Neuron (in vitro differentiated cells): ENCODE results near the gene GNGT2.

Experiments
- H2AFZ ChIP-seq: one replicate; pipeline ENCODE4 v1.6.1; 2013; ENCODE audit warnings: low read depth, mild to moderate bottlenecking, inconsistent platforms, low read length, moderate library complexity
- H3K27me3 ChIP-seq: one replicate; pipeline ENCODE4 v1.6.1; 2013; ENCODE audit warnings: low read length; ENCODE audit not compliant: insufficient read depth
- H3K36me3 ChIP-seq: one replicate; pipeline ENCODE4 v1.6.1; 2013; ENCODE audit warnings: low read length; ENCODE audit not compliant: insufficient read depth
- H3K4me1 ChIP-seq: one replicate; pipeline ENCODE4 v1.6.1; 2013; ENCODE audit warnings: low read length; ENCODE audit not compliant: insufficient read depth
- H3K4me3 ChIP-seq: 2 replicates; pipeline ENCODE4 v1.5.1; 2013; ENCODE audit warnings: mild to moderate bottlenecking, low read length, moderate library complexity
- H3K9me3 ChIP-seq: one replicate; pipeline ENCODE4 v1.6.1; 2013; ENCODE audit warnings: low read length

Gene GNGT2

DNA sequence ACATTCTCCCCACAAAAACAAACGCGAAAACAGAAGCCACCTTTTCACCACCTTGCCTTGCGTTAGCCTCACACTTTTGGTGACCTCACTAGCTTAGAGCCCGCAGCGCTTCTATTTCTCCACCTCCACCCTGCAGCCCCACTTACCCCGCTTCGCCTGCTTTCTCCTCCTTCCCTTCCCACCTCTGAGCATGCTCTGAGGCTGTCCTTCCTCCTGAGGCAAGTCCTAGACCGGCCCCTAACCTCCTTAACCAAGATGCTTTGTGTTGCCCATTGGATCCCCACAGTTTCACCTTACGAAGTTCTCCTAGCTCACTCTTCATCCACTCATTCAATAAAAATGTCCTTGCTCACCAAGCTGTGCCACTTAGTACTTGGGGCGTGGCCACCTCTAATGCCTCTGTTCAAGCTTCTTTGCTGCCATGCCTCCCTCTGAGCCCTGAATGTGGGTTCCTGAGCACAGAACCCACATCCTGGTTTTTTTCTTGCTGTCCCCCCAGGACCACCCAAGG is 1.3 kb downstream of the GNGT2 start:
- no peak overlapping the region for H2AFZ ChIP-seq
- no peaks in the 10 kb centered on the region for H3K9me3 ChIP-seq
- H3K36me3 ChIP-seq: no peaks in the 10 kb centered on the region
- no peaks in the 10 kb centered on the region for H3K4me1 ChIP-seq
- no peak overlapping the region for H3K4me3 ChIP-seq
- H3K27me3 ChIP-seq: peaks cover 18% of the 10 kb centered on the region

DNA sequence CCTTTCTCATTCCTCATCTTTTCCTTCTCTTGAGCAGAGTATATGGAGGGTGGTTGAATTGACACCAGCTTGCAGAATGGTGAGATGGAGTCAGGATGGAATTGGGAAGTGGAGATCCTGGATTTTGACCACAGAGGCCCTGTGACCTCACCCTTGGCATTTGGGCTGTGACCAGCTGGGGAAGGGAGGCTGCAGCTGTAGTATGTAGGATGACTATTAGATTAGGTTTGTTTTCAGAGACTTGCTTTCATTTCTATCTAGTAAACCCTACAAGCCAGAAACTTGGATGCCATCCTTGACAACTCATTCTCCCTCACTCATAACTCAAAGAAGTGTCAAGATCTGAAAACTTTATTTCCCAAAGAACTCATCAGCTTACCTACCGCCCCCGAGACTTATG is 5.9 kb downstream of the GNGT2 start:
- no peaks in the 10 kb centered on the region for H3K36me3 ChIP-seq
- H3K9me3 ChIP-seq: no peaks in the 10 kb centered on the region
- peaks cover 18% of the 10 kb centered on the region for H3K27me3 ChIP-seq
- H2AFZ ChIP-seq: no peak overlapping the region
- no peaks in the 10 kb centered on the region for H3K4me1 ChIP-seq
- no peak overlapping the region for H3K4me3 ChIP-seq

DNA sequence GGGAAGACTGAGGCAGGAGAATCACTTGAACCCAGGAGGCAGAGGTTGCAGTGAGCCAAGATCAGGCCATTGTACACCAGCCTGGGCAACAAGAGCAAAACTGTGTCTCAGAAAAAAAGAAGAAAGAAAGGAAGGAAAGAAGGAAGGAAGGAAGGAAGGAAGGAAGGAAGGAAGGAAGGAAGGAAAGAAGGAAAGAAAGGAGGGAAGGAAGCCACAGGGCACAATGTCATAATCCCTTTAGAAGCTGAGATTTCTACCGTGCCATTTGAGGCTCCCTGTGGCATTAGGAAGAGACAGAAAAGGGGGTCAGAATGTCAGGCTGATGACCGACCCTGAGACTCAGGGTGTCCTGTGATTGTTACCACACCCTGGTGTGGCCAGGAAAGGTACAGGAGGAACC is 6.6 kb downstream of the GNGT2 start:
- no peak overlapping the region for H3K4me3 ChIP-seq

DNA sequence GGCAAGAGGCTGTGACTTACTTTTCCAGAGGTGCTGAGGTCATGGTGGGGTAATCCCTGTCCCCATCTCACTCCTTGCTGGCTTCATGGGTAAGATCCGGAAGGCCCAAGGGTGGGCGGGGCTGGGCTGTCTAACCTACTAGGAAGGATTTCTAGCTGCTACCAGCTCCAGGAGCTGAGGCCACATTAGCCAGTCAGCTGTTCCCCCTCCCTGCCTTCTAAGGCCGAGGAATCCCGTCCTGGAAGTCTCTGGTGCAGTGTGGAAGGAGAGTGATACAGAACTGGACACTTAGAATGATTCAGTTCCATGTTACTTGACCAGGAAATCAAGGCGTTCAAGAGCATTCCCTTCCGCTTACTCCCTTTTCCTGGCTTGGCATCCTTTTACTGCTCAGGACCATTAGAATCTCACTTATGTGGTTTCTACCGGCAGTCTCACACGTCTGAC is 8.9 kb downstream of the GNGT2 start:
- Histone ChIP-seq H3K4me3 (no peak overlapping the region), H3K9me3 (no peaks in the 10 kb centered on the region), H3K27me3 (peaks cover 11% of the 10 kb centered on the region), H3K4me1 (no peaks in the 10 kb centered on the region), H3K36me3 (no peaks in the 10 kb centered on the region), H2AFZ (no peak overlapping the region)

More for the DNA sequence above, 6.6 kb downstream of the GNGT2 start:
- Histone ChIP-seq H3K9me3 (no peaks in the 10 kb centered on the region), H3K27me3 (peaks cover 12% of the 10 kb centered on the region), H3K36me3 (no peaks in the 10 kb centered on the region), H3K4me1 (no peaks in the 10 kb centered on the region), H2AFZ (no peak overlapping the region)

DNA sequence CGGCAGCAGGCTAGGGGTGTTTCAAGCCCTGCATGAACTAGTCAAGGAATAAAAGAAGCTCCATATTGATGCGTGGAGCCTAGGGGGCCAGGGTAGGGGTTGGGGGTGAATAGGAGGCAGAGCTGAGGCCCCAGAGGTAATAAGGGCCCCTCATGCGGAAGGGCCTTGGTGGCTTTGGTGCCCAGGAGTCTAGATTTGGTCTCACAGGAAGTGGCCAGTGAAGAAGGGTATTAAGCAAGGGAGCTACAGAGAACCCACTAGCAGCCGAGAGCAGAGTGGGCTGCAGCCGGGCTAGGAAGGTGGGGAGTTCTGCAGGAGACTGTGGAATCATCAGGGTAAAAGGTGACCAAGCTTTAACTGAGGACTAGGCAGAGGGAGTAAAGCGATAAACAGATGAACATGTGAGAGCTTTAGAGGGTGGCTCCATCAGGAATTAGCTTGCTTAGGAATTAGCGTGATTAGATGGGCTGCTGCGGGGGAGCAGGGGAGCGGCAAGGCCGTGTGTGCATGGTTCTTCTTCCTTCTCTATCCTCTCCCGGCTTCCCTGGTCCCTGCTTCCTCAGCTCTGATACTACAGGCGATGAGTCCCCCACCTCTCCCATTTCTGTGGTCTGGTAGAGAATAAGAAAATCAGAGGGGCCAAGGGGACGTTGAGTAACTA is 9.8 kb downstream of the GNGT2 start:
- Histone ChIP-seq H3K4me1 (no peaks in the 10 kb centered on the region), H3K4me3 (no peak overlapping the region), H2AFZ (no peak overlapping the region), H3K9me3 (no peaks in the 10 kb centered on the region), H3K36me3 (no peaks in the 10 kb centered on the region), H3K27me3 (peaks cover 11% of the 10 kb centered on the region)

DNA sequence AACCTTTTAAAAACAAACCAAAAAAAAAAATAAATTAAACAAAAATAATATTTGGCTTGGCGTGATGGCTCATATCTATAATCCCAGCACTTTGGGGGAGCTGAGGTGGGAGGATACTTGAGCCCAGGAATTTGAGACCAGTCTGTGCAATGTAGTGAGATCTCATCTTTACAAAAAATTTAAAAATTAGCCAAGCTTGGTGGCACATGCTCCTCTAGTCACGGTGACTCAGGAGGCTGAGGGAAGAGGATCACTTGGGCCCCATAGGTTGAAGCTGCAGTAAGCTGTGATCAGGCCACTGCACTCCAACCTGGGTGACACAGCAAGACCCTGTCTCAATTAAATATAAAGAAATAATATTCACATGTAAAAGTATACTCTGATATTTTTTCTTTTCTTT is 12.2 kb downstream of the GNGT2 start:
- H3K9me3 ChIP-seq: no peaks in the 10 kb centered on the region
- peaks cover 6% of the 10 kb centered on the region for H3K27me3 ChIP-seq
- H3K4me3 ChIP-seq: no peak overlapping the region
- no peak overlapping the region for H2AFZ ChIP-seq
- H3K36me3 ChIP-seq: no peaks in the 10 kb centered on the region
- H3K4me1 ChIP-seq: peaks cover 4% of the 10 kb centered on the region

DNA sequence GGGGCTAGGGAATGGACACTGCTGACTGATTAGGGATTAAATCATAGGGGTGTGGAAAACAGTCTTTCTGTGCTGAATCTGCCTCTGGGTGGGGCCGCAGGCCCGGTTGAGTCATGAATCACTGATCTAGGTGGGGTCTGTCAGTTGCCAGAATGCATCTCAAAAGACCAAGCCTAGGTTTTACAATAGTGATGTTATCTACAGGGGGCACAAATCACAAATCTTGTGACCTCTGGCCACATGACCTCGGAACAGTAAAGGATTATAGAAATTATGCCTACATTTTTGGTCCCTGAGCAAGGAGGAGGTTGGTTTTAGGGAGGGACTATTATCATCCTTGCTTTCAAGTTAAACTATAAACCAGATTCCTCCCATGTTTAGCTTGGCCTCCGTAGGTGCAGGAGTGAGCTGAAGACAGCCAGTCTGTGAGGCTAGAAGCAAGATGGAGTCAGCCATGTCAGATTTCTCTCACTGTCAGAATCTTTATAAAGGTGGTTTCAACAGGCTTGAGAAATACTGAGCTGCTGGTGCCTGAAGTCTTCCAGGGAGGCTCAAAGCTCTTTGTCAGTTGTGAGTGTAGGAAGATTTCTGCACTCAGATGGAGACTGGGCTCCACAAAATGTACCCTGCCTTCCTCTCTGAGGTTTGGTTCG is 12.9 kb downstream of the GNGT2 start:
- no peaks in the 10 kb centered on the region for H3K9me3 ChIP-seq
- H3K27me3 ChIP-seq: peaks cover 5% of the 10 kb centered on the region
- no peak overlapping the region for H2AFZ ChIP-seq
- peaks cover 4% of the 10 kb centered on the region for H3K4me1 ChIP-seq
- no peak overlapping the region for H3K4me3 ChIP-seq
- H3K36me3 ChIP-seq: no peaks in the 10 kb centered on the region

DNA sequence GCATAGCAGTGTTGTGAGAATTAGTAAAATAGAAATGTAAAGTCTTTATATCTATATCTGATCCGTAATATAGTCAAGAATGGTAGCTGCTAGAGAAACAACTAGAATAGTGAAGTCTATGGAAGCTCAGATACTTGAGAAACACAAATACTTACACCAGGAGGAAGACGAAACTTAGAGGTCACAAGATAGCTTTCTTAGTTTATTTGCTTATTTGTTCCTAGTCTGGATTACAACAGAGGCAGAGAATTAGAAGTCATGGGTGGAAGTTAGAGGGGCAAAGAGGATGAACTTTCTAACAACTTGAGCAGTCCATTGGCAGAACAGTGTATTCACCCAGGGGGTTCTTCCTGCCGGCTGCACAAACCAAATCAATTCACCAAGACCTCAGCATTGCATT is 13.9 kb downstream of the GNGT2 start:
- no peaks in the 10 kb centered on the region for H3K9me3 ChIP-seq
- no peak overlapping the region for H3K4me3 ChIP-seq
- H3K36me3 ChIP-seq: no peaks in the 10 kb centered on the region
- no peak overlapping the region for H2AFZ ChIP-seq
- H3K4me1 ChIP-seq: peaks cover 4% of the 10 kb centered on the region
- no peaks in the 10 kb centered on the region for H3K27me3 ChIP-seq

DNA sequence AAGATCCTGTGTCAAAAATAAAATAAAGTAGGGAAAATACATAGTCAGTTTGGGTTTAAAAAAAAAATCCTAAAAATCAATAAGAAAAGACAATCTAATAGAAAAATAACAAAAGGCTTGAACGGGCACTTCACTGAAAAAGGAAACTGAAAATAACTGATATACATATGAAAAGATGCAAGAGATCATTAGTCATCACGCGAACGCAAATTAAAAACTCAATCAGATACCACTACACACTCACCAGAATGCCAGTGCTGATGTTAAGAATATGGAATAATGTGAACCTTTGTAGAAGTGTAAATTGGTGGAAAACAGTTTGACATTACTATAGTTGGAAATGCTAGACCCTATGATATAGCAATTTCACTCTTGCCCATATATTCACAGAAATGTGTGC is 14.6 kb downstream of the GNGT2 start:
- Histone ChIP-seq H3K4me3 (no peak overlapping the region), H3K4me1 (peaks cover 4% of the 10 kb centered on the region), H2AFZ (no peak overlapping the region), H3K9me3 (no peaks in the 10 kb centered on the region), H3K27me3 (no peaks in the 10 kb centered on the region), H3K36me3 (no peaks in the 10 kb centered on the region)

DNA sequence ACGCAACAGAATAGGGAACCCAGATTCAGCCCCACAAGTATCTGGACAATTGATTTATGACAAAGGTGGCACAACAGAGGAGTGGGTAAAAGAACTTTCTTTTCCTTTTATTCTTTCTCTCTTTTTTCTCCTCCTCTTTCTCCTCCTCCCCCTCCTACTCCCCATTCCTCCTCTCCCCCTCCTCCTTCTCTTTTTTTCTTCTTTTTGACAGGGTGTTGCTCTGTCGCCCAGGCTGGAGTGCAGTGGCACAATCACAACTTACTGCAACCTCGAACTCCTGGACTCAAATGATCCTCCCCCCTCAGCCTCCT is 16.1 kb downstream of the GNGT2 start:
- no peaks in the 10 kb centered on the region for H3K9me3 ChIP-seq
- peak overlapping the region; percentile 78 for H3K4me3 ChIP-seq
- H2AFZ ChIP-seq: no peak overlapping the region
- peaks cover 4% of the 10 kb centered on the region for H3K4me1 ChIP-seq
- no peaks in the 10 kb centered on the region for H3K27me3 ChIP-seq
- no peaks in the 10 kb centered on the region for H3K36me3 ChIP-seq

DNA sequence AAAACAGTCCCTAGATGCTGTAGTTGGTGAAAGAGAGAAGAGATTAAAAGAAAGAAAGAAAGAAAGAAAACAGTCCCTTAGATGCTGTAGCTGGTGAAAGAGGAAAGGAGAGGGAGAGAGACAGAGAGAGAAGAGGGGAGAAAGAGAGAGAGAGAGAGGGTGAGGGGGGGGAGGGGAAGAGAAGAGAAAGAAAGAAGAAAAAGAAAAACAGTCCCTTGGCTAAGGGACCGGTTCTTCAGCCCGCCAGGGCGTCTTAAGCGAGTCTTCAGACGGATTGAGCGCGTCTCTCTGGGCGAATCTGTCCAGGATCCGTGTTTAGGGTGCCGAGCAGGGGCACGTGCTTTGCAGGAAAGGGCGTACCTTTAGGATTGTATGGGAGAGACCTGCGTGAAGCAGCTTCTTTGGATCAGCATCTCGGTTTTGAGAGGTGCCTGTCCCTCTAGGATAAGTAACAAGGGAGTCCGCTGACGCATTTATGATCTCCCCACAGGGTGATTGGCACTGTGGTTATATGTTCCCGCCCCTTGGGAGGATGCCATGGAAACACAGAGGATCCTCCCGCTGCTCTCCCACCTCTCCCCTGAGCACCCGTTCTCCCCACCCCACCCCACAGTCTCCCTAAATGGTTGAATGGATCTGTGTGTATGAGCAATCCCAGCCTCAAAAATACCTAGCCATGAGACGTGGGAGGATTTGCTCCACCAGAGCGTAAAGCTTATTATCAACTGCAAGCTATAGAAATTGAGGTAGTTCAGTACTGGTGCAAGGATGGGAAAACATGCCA is 16.7 kb downstream of the GNGT2 start:
- Histone ChIP-seq H3K27me3 (no peaks in the 10 kb centered on the region), H3K9me3 (no peaks in the 10 kb centered on the region), H3K4me1 (peaks cover 4% of the 10 kb centered on the region), H3K36me3 (no peaks in the 10 kb centered on the region), H2AFZ (peak overlapping the region; percentile 87), H3K4me3 (peak overlapping the region; percentile 78)

DNA sequence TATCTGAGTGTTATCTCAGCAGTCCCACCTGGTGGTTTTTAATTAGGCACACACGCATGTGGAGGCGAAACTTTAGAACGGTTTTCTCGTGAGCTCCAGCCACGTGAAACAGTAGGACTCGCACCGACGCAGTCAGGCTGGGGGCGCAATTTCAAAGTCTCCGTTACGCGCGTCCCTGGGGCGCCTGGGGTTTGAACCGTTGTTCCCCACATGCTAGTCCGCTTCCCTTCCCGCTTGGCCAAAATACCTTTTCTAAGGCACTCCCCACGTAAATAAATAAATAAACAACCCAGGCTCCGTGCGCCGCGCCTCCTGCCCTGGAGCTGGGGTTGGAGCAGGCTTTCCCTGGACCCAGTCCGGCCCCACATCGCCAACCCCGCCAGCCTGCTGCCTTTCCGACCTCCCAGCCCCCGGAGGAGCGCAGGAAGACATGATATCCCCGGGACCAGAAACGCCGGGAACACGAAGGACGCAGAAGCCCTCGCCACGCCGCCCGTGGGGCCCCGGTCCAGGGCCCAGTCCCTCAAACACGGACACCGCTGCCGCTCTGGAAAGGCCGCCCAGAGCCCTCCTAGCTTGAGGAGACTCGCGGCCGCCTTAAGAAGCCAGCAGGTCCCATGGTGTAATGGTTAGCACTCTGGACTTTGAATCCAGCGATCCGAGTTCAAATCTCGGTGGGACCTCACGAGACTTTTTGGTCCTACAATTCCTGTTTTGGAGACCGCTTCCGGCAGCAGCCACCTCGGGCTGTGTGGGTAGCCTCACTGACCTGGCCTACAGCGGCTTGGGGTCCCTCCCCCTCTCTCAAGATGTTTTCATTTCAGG is 18.2 kb downstream of the GNGT2 start:
- Histone ChIP-seq H3K36me3 (no peaks in the 10 kb centered on the region), H3K4me3 (peak overlapping the region; percentile 78), H3K9me3 (no peaks in the 10 kb centered on the region), H2AFZ (peak overlapping the region; percentile 87), H3K4me1 (peaks cover 4% of the 10 kb centered on the region), H3K27me3 (no peaks in the 10 kb centered on the region)
